T-helper 1 cell treated with Interleukin-12 subunit alpha and Interleukin-12 subunit beta and Interleukin-4 antibody, amounts not matched to agents 30 ng/mL and 1 ng/mL, for 36 hours (primary cell): ENCODE data around the gene MVD. TPM values are rescaled to one million over a fixed set of nuclear protein-coding genes. Genes with fewer than 3 reads are reported as not detected.
"Not testable (repeated sequence)": the region's sequence is repeated elsewhere in the genome, so short reads cannot be mapped to it uniquely, and the experiment has no call there.

Source experiments
- intact Hi-C: fragments of 100-400 bp; cut with micrococcal nuclease; formaldehyde crosslinking; loops from one replicate; pipeline ENCODE4 v1.15.1; 2024
- total RNA-seq: library from RNA; stranded (reverse); gene quantifications from 2 replicates; pipeline ENCODE4 v1.2.3, GENCODE V29; 2022

MVD gene
- total RNA-seq, 1 donor from 2014 or later = 86.1 TPM

DNA sequence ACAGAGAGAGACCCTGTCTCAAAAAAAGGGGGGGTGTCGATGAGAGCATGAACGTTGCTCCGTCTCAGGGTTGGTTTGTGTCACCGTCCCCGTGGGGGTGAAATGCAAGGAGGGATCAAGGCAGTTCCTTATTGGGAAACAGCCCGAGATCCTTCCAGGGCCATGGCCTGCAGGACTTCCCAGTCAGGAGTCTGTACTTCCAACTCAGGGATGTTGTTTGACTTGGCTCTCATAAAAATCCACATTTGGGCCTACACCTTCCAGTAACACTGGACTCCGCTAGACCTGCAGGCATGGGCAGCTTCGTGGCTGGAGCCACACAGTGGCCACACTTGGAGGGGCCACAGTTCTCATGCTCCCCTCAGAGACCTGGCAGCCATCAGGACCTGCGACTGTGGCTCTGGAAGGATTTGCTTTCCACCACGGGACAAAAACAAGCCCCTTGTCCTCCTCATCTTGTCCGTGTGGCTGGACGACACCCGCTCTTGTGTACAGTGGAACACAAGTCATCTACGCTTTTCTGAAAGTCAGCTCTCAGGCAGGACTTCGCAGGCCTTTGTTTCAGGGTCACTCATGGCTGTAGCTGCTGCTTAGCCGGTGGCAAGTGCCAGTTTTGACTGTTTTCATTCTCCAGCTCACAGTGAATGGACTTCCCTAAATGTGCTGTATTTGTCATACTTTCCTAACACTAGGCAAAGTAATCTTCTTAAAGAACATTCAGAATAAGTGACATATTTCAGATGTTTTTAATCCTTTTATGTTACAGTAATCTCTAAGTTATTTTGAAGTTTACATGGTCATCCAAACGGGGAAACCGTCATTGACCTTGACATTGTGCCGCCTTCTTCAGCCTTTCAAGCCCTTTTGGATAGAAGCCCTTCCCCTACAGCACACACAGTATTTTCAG, 48.7 kb downstream of the MVD start:
- intact Hi-C loops = no loop called here

DNA sequence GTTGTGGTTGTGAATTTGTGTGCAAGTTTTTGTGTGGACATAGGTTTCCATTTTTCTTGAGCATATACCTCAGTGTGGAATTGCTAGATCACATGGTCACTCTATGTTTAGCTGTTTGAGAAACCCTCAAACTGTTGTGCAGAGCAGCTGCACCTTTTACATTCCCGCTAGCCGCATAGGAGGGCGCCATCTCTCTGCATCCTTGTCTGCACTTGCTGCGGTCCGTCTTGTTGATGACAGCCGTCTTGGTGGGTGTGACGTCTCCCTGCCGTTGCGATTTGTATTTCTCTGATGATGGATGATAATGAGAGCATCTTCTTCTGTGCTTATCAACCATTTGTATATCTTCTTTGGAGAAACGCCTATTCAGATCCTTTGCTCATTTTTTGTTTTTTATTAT, 49.6 kb downstream of the MVD start:
- intact Hi-C loops = no loop called here

DNA sequence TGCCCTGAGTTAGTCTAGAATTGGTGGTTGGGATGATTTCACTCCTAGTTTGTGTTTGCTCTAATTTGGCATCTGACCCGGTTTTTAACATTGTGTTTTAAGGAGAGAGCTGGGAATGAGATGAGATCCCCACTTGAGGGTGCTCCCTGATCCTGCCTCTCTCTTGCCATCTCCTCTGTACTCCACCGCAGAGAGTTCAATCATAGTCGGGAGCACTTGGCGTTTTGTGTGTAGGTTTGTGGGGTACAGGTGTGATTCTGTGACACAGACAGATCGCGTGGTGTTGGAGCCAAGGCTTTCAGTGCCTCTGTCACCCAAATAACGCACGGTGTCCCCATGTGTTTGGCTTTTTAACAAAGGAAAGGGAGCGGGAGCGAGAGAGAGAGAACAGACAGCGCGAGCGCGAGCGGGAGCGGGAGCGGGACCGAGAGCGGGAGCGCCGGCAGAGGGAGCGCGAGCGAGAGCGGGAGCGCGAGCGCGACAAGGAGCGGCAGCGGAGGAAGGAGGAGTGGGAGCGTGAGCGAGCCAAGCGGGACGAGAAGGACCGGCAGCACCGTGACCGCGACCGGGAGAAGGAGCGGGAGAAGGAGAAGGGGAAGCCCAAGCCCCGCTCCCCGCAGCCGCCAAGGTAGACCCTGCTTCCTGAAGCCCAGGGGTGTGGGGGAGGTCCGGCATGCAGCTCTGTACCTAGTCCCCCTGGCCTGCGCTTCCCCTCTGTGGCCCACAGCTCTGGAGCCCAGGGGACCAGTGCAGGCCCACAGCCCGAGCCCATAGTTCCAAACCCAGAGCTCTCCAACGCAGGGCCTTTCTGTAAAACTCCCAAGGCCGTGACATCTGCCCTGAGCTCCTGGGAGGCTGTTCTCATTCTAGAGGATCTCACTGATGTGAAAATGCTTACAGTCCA, 51.7 kb downstream of the MVD start:
- intact Hi-C loops = no loop called here

DNA sequence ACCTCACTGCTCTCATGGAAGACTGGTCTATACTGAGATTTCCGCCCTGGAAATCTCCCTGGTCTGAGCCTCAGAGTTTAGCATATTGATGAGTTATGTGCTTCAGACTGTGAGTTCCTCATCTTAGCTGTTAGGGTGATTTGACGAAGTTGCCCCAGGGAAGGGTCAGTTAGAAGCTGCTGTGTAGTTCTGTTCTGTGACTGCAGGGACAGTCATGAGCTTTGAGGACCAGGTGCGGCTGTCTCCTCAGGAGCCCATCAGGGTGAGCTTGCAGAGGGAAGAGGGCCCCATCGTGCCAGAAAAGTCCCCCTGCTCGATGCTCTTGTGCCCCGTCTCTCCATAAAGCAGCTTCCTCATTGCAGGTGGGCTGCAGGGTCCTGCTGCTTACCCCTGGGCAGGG, 52.8 kb downstream of the MVD start:
- intact Hi-C loops = no loop called here

DNA sequence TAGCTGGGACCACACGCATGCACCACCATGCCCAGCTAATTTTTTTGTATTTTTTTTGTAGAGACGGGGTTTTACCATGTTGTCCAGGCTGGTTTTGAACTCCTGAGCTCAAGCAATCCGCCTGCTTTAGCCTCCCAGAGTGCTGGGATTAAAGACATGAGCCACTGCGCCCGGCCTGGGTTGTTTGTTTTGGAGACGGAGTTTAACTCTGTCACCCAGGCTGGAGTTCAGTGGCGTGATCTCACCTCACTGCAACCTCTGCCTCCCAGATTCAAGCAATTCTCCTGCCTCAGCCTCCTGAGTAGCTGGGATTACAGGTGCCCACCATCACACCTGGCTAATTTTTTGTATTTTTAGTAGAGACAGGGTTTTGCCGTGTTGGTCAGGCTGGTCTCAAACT, 53.5 kb downstream of the MVD start:
- intact Hi-C loops = not testable (repeated sequence)

DNA sequence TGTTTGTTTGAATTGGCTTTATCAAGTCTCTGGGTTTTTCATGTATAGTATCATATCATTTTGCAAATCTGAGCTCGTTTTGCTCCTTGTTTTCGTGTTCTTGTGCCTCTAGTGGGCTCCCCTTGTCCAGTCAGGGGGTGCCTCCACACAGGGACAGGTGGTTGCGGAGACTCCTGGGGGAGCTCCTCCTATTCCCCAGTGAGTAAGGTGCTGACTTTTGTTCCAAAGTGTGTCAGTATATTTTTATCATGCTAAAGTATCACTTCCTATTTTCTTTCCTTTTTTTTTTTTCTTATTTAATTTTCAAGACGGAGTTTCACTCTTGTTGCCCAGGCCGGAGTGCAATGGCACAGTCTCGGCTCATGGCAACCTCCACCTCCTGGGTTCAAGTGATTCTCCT, 54.8 kb downstream of the MVD start:
- intact Hi-C loops = no loop called here

DNA sequence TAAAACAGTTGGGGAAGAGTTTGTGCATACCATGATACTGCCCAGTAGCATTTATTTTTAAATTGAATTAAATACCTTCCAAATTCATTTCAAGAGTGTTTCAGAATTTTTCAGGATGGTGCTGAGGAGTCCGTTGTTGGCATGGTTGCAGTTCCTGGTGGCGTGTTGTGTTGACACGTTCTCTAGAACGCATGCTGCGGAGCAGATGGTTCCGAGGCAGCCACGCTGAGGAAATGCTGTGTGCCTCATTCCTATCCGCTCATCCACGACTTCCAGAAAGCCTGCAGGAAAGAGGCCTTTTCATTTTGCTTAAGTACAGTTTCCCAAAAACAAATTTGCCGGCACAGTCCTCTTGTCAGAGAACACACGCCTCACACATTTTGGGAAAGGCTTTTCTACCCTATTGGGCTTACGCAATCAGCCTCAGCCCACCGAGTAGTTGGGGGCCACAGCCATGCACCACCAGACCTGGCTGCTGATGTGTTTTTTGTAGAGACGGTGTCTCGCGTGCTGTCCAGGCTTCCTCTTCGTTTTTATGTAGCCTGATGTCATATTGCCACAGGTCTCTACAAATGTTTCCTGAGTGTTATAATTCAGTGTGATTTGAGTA, 56.6 kb downstream of the MVD start:
- intact Hi-C loops = no loop called here

DNA sequence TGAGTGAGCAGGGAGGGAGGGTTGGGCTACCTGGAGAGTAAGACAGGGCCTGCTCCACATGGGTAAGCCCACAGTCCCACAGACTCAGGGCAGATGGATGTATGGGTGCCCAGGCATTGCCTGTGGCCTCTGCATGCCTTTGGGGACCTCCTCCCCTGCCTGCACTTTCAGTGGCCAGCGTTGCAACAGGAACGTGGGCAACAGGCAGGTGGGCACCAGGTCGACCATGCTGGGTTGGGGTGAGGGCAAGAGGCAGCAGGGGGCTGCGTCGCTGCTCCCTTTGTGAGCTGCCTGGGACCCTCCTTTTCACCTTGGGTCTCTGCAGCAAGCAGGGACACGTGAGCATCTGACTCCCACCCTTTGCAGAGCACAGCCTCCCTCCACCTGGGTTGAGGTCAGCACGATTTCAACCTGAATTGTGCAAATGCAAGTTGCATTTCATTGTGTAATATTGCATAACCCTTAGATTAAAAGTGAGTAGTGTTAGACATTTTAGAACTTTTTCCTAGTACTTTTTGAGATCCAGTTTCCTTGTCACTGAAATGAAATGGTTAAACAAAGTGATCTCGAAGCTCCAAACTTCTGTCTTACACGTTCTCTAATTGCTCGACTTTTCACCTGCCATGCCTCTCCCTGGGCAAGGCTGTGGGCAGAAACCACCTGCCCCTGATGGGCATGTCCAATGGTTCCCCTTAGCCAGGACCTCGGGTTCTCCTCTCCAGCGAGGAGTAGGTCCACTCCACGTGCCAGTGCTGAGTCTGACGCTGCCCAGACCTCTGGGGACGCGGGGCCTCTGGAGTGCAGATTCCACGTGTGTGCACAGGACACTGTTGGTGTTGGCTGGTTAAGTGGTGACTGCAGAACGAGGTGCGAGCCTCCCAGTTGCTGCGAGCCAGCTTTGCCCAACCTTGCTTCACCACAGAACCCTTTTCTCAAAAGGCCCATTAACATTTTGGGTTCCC, 57.4 kb downstream of the MVD start:
- intact Hi-C loops = no loop called here

DNA sequence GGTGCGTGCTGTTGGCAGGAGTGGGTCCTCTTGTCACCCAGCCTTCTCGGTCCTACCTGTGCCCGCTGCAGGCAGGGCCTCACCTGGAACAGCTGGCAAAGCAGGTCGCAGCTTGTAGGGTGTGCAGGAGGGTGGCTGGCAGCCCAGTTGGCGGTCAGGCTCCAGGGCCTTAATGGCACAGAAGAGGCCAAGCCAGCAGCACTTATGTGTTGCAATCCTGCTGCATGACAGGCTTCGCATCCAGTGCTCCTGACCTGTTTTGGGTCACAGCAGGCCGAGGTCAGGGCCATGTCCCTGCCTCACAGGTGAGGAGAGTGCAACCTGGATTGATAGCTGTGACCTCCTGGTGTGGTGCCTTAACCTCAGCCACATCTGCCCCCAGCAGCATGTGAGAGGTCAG, 60.8 kb downstream of the MVD start:
- intact Hi-C loops = no loop called here

Other genes with a start within 250 kb of the MVD start
- 11.6 and 14.0 TPM in 2 replicates for gene ZFPM1, start 209.8 kb downstream of the MVD start, total RNA-seq
- gene ZC3H18, start 92.7 kb downstream of the MVD start, total RNA-seq = 92.9 and 99.6 TPM in 2 replicates
- gene IL17C, start 24.5 kb downstream of the MVD start, total RNA-seq = not detected in 2 replicates
- 554 and 567 TPM in 2 replicates for gene CYBA, start 12.0 kb downstream of the MVD start, total RNA-seq
- gene SNAI3, start 23.4 kb upstream of the MVD start, total RNA-seq = 11.7 and 12.1 TPM in 2 replicates
- gene RNF166, start 43.3 kb upstream of the MVD start, total RNA-seq = 132 and 139 TPM in 2 replicates
- 33.3 and 34.5 TPM in 2 replicates for gene CTU2, start 43.4 kb upstream of the MVD start, total RNA-seq
- gene PIEZO1, start 122.1 kb upstream of the MVD start, total RNA-seq = 230 and 240 TPM in 2 replicates
- 69.6 and 78.9 TPM in 2 replicates for gene CDT1, start 140.7 kb upstream of the MVD start, total RNA-seq
- 164 TPM in 2 replicates for gene APRT, start 148.8 kb upstream of the MVD start, total RNA-seq
- 42.0 and 42.2 TPM in 2 replicates for gene GALNS, start 193.9 kb upstream of the MVD start, total RNA-seq
- gene TRAPPC2L, start 194.0 kb upstream of the MVD start, total RNA-seq = 50.0 and 63.3 TPM in 2 replicates
- gene PABPN1L, start 203.6 kb upstream of the MVD start, total RNA-seq = not detected in 2 replicates